ENCODE data around the gene TOP1. TPM values are rescaled to one million over a fixed set of nuclear protein-coding genes. Genes with fewer than 3 reads are reported as not detected.
A peak's percentile ranks its signal among the peaks of the same experiment; 100 is the strongest.

TOP1 gene
- total and polyA plus RNA-seq, 9 of the 15 experiments (the other 6 are each of a cell fraction or from before 2014, with no cell fraction given), result 26.4 to 127 (median 39.6) TPM

- no peak for TF ChIP-seq THRB (CRISPR knock-in tag; conservative IDR thresholded peaks at IDR 0.05)
- no peak for TF ChIP-seq PCBP2 (IDR thresholded peaks at IDR 0.05; ENCODE audit: low read depth, low read length, poor library complexity, severe bottlenecking)
- no peak for TF ChIP-seq NFE2L1 (tag; IDR thresholded peaks at IDR 0.05; ENCODE audit: borderline replicate concordance, low read depth)
- TF ChIP-seq CBFA2T3 (IDR thresholded peaks at IDR 0.05), result no peak
- no peak for TF ChIP-seq ZNF274 (IDR thresholded peaks at IDR 0.05; ENCODE audit: borderline replicate concordance, low read depth, low read length)
- no peak for TF ChIP-seq KLF13 (tag; IDR thresholded peaks at IDR 0.05; ENCODE audit: borderline replicate concordance, low read depth)
- no peak for TF ChIP-seq ZNF165 (CRISPR knock-in tag; IDR thresholded peaks at IDR 0.05; ENCODE audit: borderline replicate concordance)
- no peak for TF ChIP-seq KDM2B (CRISPR knock-in tag; IDR thresholded peaks at IDR 0.05)
Observed at GRCh38 chr20:41148942-41149341, 120.3 kb downstream of the TOP1 start (continued).

- Histone ChIP-seq H3K27ac (ENCODE audit: extremely low read depth, low read depth, low read length) (peak overlapping the region; percentile 48; the same call in 2 of the 3 replicates), H3K4me1 (replicated peaks in 1 of 2; ENCODE audit: control insufficient read depth in 2 of 2, insufficient read depth in 2 of 2, low read length in 2 of 2) (peaks cover 4 to 23% of the 10 kb centered on the region in 2 experiments; a peak in 4 of 5 replicates), H2AFZ (ENCODE audit: low read depth, low read length) (no peak overlapping the region), H3K4me2 (ENCODE audit: insufficient read depth, low read length) (peak overlapping the region; percentile 23; the same call in 1 of the 2 replicates), H3K9me3 (replicated peaks; ENCODE audit: control insufficient read depth, insufficient read depth, low read depth, low read length) (no peaks in the 10 kb centered on the region), H3K4me3 (no peak overlapping the region), H3K27me3 (ENCODE audit: control insufficient read depth in 2 of 2, insufficient read depth in 2 of 2, low read length in 2 of 2) (no peaks in the 10 kb centered on the region), H3K9ac (ENCODE audit: insufficient read depth in 1 of 2, low read depth in 2 of 2, low read length in 2 of 2) (no peak overlapping the region), H4K20me1 (replicated peaks; ENCODE audit: control insufficient read depth, insufficient read depth, low read length) (peaks cover 51% of the 10 kb centered on the region), H3K9me1 (ENCODE audit: control insufficient read depth, insufficient read depth, low read length) (peaks cover 8% of the 10 kb centered on the region), H3K79me2 (ENCODE audit: control insufficient read depth, insufficient read depth, low read length) (peaks cover 64% of the 10 kb centered on the region), H3K36me3 (ENCODE audit: control insufficient read depth, insufficient read depth, low read length) (no peaks in the 10 kb centered on the region)
- FAIRE-seq (peak; percentile 92), DNase-seq (ENCODE audit: extremely low read depth in 1 of 4, low spot score in 3 of 4) (peak; percentile 64 to 78 (median 70)), ATAC-seq (peak; percentile 82)
- BruUV-seq (replicated peaks), result no TSS peak
- ChIA-PET POLR2A (interaction anchor here (1.1 to 3.0 kb wide), 6 partner anchors 8 to 162 kb away, joined by 3 to 15 read pairs (median 4); no protein-coding TSS in a partner anchor), CTCF (ENCODE audit: low intra/inter-chr PET ratio) (no interaction called here)
- in situ Hi-C loops (cut with MboI) (no loop called here), intact Hi-C loops (cut with micrococcal nuclease) (loop anchor here (1.0 kb wide), 1 partner anchor 42 kb away; no protein-coding TSS in a partner anchor)
- 11% methylated on average over 3 of the region's 3 CpGs for WGBS (ENCODE audit: insufficient coverage, low coverage, missing lambda C conversion rate)
- TF ChIP-seq SMARCA4 (IDR thresholded peaks at IDR 0.05), result peak; percentile 86
- TF ChIP-seq KDM2B (CRISPR knock-in tag; IDR thresholded peaks at IDR 0.05), result no peak
- TF ChIP-seq SMARCC2 (IDR thresholded peaks at IDR 0.05; ENCODE audit: low read depth), result peak; percentile 40; the same call in 1 of the 2 replicates
- TF ChIP-seq KAT8 (IDR thresholded peaks at IDR 0.05; ENCODE audit: low read depth), result no peak
- no peak for TF ChIP-seq SNRNP70 (optimal IDR thresholded peaks at IDR 0.05; ENCODE audit: low read depth, low read length)
- no peak for TF ChIP-seq GTF2B (IDR thresholded peaks at IDR 0.05; ENCODE audit: extremely low read depth, insufficient read length)
Observed at GRCh38 chr20:41150664-41151063, 122.0 kb downstream of the TOP1 start.
